GM19467 (cell line): ENCODE results near the gene ZNF660.
"Not testable (repeated sequence)": the region's sequence is repeated elsewhere in the genome, so short reads cannot be mapped to it uniquely, and the experiment has no call there.

Experiments
- ATAC-seq: cut with Tn5 transposase; IDR thresholded peaks from one replicate; pipeline ENCODE4 v1.9.1; 2021; ENCODE audit warnings: mild to moderate bottlenecking, moderate library complexity; ENCODE audit not compliant: unreplicated experiment

The ZNF660 gene

GRCh38 chr3:44584646-44585501 lies at the start of gene ZNF660:
Gene ZNF660 (plus strand): TSS chr3:44584964. CDS start chr3:44594194, 9,230 bp downstream.
- peak; percentile 66 for ATAC-seq

- no peak for ATAC-seq
These were observed 49.4 kb upstream of the ZNF660 start for GRCh38 chr3:44535364-44535763.

- ATAC-seq, result not testable (repeated sequence)
These were observed 40.0 kb upstream of the ZNF660 start for GRCh38 chr3:44544811-44545210.

- ATAC-seq, result peak; percentile 68
These were observed 29.9 kb upstream of the ZNF660 start, which contains the start of gene ZKSCAN7 for GRCh38 chr3:44554626-44555592. Gene ZKSCAN7 (plus strand): TSS chr3:44555193. CDS start chr3:44557048, 1,855 bp downstream.

- no peak for ATAC-seq
These were observed 29.0 kb upstream of the ZNF660 start for GRCh38 chr3:44555723-44556122.

GRCh38 chr3:44557074-44557473 lies 27.7 kb upstream of the ZNF660 start:
- no peak for ATAC-seq

GRCh38 chr3:44561076-44561475 lies 23.7 kb upstream of the ZNF660 start:
- no peak for ATAC-seq

- ATAC-seq, result no peak
These were observed 22.6 kb upstream of the ZNF660 start for GRCh38 chr3:44562147-44562546.

- no peak for ATAC-seq
These were observed 16.2 kb upstream of the ZNF660 start for GRCh38 chr3:44568561-44568960.

- ATAC-seq, result no peak
These were observed 13.7 kb upstream of the ZNF660 start for GRCh38 chr3:44571024-44571423.

GRCh38 chr3:44576613-44577012 lies 8.2 kb upstream of the ZNF660 start:
- ATAC-seq, result no peak

GRCh38 chr3:44577354-44577952 lies 7.3 kb upstream of the ZNF660 start:
- not testable (repeated sequence) for ATAC-seq

- not testable (repeated sequence) for ATAC-seq
These were observed 6.4 kb upstream of the ZNF660 start for GRCh38 chr3:44578316-44578715.

GRCh38 chr3:44578924-44579515 lies 5.7 kb upstream of the ZNF660 start:
- not testable (repeated sequence) for ATAC-seq

- not testable (repeated sequence) for ATAC-seq
These were observed 5.0 kb upstream of the ZNF660 start for GRCh38 chr3:44579749-44580148.

- not testable (repeated sequence) for ATAC-seq
These were observed 3.8 kb upstream of the ZNF660 start for GRCh38 chr3:44580971-44581370.

- ATAC-seq, result no peak
These were observed 11.9 kb downstream of the ZNF660 start for GRCh38 chr3:44596621-44597020.

GRCh38 chr3:44601749-44602148 lies 17.0 kb downstream of the ZNF660 start:
- no peak for ATAC-seq

GRCh38 chr3:44612678-44613077 lies 27.9 kb downstream of the ZNF660 start:
- no peak for ATAC-seq

GRCh38 chr3:44624749-44625480 lies 40.2 kb downstream of the ZNF660 start, which contains the start of gene ZNF197:
Gene ZNF197 (plus strand): TSS chr3:44625036. CDS start chr3:44629155, 4,119 bp downstream.
- ATAC-seq, result peak; percentile 83
